Measurements from ENCODE around the gene PAPPA2.

GRCh38 chr1:176696109-176696508, 233.1 kb downstream of the PAPPA2 start:
- no peak for TF ChIP-seq CTCF (conservative IDR thresholded peaks at IDR 0.05)
- no peak for TF ChIP-seq EZH2 (IDR thresholded peaks at IDR 0.05; ENCODE audit: low read depth)

All from PC-9 (cell line).